Measurements from ENCODE around the gene IFIT1B. TPM values are rescaled to one million over a fixed set of nuclear protein-coding genes. Genes with fewer than 3 reads are reported as not detected.
"Not testable (repeated sequence)": the region's sequence is repeated elsewhere in the genome, so short reads cannot be mapped to it uniquely, and the experiment has no call there.

Gene IFIT1B, protein sequence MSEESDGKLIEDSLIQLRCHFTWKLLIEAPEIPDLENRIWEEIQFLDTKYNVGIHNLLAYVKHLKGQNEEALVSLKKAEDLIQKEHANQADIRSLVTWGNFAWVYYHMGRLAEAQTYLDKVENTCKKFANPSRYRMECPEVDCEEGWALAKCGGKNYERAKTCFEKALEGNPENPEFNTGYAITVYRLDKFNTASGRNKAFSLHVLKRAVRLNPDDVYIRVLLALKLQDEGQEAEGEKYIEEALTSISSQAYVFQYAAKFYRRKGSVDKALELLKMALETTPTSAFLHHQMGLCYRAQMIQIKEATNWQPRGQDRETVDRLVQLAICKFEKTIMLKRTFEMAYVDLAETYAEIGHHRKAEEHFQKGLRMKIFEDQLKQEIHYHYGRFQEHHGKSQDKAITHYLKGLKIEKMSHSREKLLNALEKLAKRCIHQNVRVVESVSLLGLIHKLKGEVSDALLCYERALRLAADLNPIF
- total RNA-seq = not detected

DNA sequence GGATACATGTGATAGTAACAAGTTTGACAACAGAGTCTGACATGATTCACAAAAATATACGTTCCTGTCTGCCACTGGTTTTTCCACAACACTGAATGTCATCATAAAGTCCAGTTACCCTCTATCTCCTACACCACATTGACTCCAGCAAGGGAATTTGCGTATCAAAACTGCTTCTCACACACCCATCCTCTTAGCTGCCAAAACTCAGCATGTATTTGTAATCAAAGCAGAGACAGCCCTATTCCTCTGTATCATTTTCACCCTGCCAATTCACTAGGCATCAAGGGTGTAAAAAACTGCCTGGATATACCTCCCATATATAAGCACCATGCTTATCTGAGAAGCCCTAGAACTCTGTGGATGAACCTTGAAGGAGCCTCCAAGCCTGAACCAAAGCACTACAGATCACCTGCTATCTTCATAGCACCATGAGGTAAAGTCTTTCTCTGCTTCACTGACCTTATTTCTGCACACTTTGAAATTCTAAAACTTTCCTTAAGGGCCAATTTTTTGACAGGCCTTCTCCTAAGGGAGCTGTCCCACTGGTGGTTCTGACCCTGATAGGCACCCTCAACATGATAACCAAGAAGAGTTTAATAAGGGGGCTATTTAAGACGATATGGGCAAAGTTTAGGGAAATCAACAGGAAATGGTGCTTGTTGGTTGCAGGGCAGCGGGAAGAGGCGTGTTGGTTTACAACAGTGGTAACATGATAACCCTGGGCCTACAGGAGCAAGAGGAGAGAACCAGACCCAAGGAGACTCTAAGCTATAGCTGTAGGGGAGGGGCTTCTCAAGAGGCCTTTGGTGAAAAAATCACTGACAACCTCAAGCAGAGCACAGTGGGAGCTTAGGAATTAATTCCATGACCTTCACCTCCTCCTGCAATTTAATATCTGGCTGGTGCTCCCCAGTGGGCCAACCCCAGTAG lies at the start of gene IFIT1B:
TSS of gene IFIT1B (plus strand) at position 352 of the 933 bp plus-strand sequence. CDS start at position 432, 80 bp downstream.
- no peak within 1 kb of the TSS for H3K4me3 Mint-ChIP-seq
- no peaks in the 10 kb centered on the region for H3K4me1 Mint-ChIP-seq
- ATAC-seq (replicated peaks) = no peak
- no peaks in the 10 kb centered on the region for H3K27me3 Mint-ChIP-seq
- no peaks in the 10 kb centered on the region for H3K9me3 Mint-ChIP-seq
- H3K36me3 Mint-ChIP-seq (ENCODE audit: low read depth) = no peaks in the 10 kb centered on the region
- no peak within 1 kb of the TSS for H3K27ac Mint-ChIP-seq

GRCh38 chr10:89329151-89329550 lies 48.7 kb upstream of the IFIT1B start:
- ATAC-seq (replicated peaks) = no peak
- H3K4me3 Mint-ChIP-seq = no peak overlapping the region
- peaks cover 27% of the 10 kb centered on the region for H3K4me1 Mint-ChIP-seq
- no peaks in the 10 kb centered on the region for H3K27me3 Mint-ChIP-seq
- H3K36me3 Mint-ChIP-seq (ENCODE audit: low read depth) = no peaks in the 10 kb centered on the region
- H3K27ac Mint-ChIP-seq = no peak overlapping the region
- H3K9me3 Mint-ChIP-seq = no peaks in the 10 kb centered on the region

GRCh38 chr10:89330014-89330413 lies 47.8 kb upstream of the IFIT1B start:
- H3K9me3 Mint-ChIP-seq; H3K27ac Mint-ChIP-seq; H3K36me3 Mint-ChIP-seq (ENCODE audit: low read depth); ATAC-seq (replicated peaks); H3K4me3 Mint-ChIP-seq; H3K27me3 Mint-ChIP-seq: not testable (repeated sequence)
- peaks cover 31% of the 10 kb centered on the region for H3K4me1 Mint-ChIP-seq

GRCh38 chr10:89330537-89331212 lies 47.2 kb upstream of the IFIT1B start:
- Mint-ChIP-seq H3K27me3 (no peaks in the 10 kb centered on the region), H3K27ac (no peak overlapping the region), H3K36me3 (ENCODE audit: low read depth) (no peaks in the 10 kb centered on the region)

DNA sequence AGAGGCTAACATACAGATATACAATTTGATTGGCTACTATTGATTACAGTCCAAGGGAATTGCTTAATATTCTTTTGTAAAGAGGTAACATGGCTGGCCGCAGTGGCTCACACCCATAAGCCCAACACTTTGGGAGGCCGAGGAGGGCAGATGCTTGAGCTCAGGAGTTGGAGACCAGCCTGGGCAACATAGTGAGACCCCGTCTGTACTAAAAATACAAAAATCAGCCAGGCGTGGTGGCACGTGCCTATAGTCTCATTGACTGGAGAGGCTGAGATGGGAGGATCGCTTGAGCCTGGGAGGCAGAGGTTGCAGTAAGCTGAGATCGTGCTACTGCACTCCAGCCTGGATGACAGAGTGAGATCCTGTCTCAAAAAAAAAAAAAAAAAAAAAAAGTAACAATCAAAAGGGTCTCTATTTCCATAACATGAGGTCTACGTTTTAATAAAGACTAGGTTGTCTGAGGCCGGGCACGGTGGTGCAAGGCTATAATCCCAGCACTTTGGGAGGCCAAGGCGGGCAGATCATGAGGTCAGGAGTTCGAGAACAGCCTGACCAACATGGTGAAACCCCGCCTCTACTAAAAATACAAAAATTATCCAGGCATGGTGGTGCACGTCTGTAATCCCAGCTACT lies 46.3 kb upstream of the IFIT1B start:
- ATAC-seq (replicated peaks); H3K36me3 Mint-ChIP-seq (ENCODE audit: low read depth); H3K27me3 Mint-ChIP-seq; H3K9me3 Mint-ChIP-seq: not testable (repeated sequence)
- Mint-ChIP-seq H3K4me1 (peaks cover 41% of the 10 kb centered on the region), H3K4me3 (peak overlapping the region; percentile 69), H3K27ac (peak overlapping the region; percentile 76)

More at GRCh38 chr10:89330537-89331212, 47.2 kb upstream of the IFIT1B start:
- Mint-ChIP-seq H3K4me3 (no peak overlapping the region), H3K9me3 (no peaks in the 10 kb centered on the region), H3K4me1 (peaks cover 35% of the 10 kb centered on the region)
- ATAC-seq (replicated peaks) = no peak

DNA sequence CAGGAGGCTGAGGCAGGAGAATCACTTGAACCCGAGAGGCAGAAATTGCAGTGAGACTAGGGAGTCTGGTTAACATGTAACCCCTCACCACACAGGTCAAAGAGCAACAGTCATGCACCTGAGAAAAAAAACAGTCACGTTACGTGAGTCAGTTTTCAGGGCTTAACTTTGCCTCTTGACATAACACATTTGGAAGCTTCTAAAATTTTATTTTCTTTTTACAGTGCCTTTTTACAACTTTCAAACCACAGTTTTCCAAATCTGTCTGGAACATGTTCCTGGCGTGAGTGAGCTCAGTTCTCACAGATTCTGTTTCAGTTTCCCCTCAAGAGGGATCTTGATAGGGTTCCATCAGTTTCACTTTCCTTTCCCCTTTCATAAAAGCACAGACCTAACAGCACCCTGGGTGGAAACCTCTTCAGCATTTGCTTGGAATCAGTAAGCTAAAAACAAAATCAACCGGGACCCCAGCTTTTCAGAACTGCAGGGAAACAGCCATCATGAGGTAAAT lies 45.7 kb upstream of the IFIT1B start:
- H3K4me1 Mint-ChIP-seq = peaks cover 41% of the 10 kb centered on the region
- ATAC-seq (replicated peaks) = peak; percentile 50
- H3K27me3 Mint-ChIP-seq = no peaks in the 10 kb centered on the region
- H3K27ac Mint-ChIP-seq = peak overlapping the region; percentile 76
- H3K9me3 Mint-ChIP-seq = no peaks in the 10 kb centered on the region
- H3K36me3 Mint-ChIP-seq (ENCODE audit: low read depth) = no peaks in the 10 kb centered on the region
- H3K4me3 Mint-ChIP-seq = peak overlapping the region; percentile 69

GRCh38 chr10:89335226-89335625 lies 42.6 kb upstream of the IFIT1B start:
- Mint-ChIP-seq H3K27me3 (no peaks in the 10 kb centered on the region), H3K36me3 (ENCODE audit: low read depth) (peaks cover 15% of the 10 kb centered on the region), H3K4me3 (no peak overlapping the region), H3K27ac (no peak overlapping the region), H3K9me3 (no peaks in the 10 kb centered on the region), H3K4me1 (peaks cover 35% of the 10 kb centered on the region)
- ATAC-seq (replicated peaks) = no peak

GRCh38 chr10:89336241-89336640 lies 41.6 kb upstream of the IFIT1B start:
- ATAC-seq (replicated peaks) = no peak
- Mint-ChIP-seq H3K4me3 (no peak overlapping the region), H3K4me1 (peaks cover 35% of the 10 kb centered on the region), H3K27ac (no peak overlapping the region), H3K27me3 (no peaks in the 10 kb centered on the region), H3K36me3 (ENCODE audit: low read depth) (peaks cover 15% of the 10 kb centered on the region), H3K9me3 (no peaks in the 10 kb centered on the region)

GRCh38 chr10:89337484-89337883 lies 40.4 kb upstream of the IFIT1B start:
- H3K9me3 Mint-ChIP-seq = no peaks in the 10 kb centered on the region
- H3K4me1 Mint-ChIP-seq = peaks cover 31% of the 10 kb centered on the region
- no peak overlapping the region for H3K27ac Mint-ChIP-seq
- peak; percentile 81 for ATAC-seq (replicated peaks)
- H3K4me3 Mint-ChIP-seq = no peak overlapping the region
- H3K36me3 Mint-ChIP-seq (ENCODE audit: low read depth) = peaks cover 15% of the 10 kb centered on the region
- no peaks in the 10 kb centered on the region for H3K27me3 Mint-ChIP-seq

- Mint-ChIP-seq H3K27me3 (no peaks in the 10 kb centered on the region), H3K9me3 (no peaks in the 10 kb centered on the region), H3K4me1 (peaks cover 24% of the 10 kb centered on the region), H3K4me3 (no peak overlapping the region), H3K27ac (no peak overlapping the region), H3K36me3 (ENCODE audit: low read depth) (peaks cover 15% of the 10 kb centered on the region)
- ATAC-seq (replicated peaks) = no peak
These were observed 39.1 kb upstream of the IFIT1B start for GRCh38 chr10:89338713-89339112.

DNA sequence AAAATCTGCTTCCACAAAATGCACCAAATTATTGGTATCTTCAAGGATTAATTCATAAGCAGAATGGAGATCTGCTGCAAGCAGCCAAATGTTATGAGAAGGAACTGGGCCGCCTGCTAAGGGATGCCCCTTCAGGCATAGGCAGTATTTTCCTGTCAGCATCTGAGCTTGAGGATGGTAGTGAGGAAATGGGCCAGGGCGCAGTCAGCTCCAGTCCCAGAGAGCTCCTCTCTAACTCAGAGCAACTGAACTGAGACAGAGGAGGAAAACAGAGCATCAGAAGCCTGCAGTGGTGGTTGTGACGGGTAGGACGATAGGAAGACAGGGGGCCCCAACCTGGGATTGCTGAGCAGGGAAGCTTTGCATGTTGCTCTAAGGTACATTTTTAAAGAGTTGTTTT lies 38.0 kb upstream of the IFIT1B start:
- Mint-ChIP-seq H3K4me3 (no peak overlapping the region), H3K27me3 (no peaks in the 10 kb centered on the region), H3K36me3 (ENCODE audit: low read depth) (peaks cover 15% of the 10 kb centered on the region), H3K4me1 (peaks cover 17% of the 10 kb centered on the region), H3K27ac (no peak overlapping the region), H3K9me3 (no peaks in the 10 kb centered on the region)
- ATAC-seq (replicated peaks) = no peak

- Mint-ChIP-seq H3K9me3 (no peaks in the 10 kb centered on the region), H3K27me3 (no peaks in the 10 kb centered on the region), H3K27ac (no peak overlapping the region), H3K4me3 (no peak overlapping the region), H3K4me1 (peaks cover 5% of the 10 kb centered on the region), H3K36me3 (ENCODE audit: low read depth) (peaks cover 15% of the 10 kb centered on the region)
- no peak for ATAC-seq (replicated peaks)
These were observed 36.2 kb upstream of the IFIT1B start for GRCh38 chr10:89341649-89342048.

- no peak overlapping the region for H3K4me3 Mint-ChIP-seq
- ATAC-seq (replicated peaks) = no peak
- H3K36me3 Mint-ChIP-seq (ENCODE audit: low read depth) = peaks cover 15% of the 10 kb centered on the region
- no peak overlapping the region for H3K27ac Mint-ChIP-seq
- no peaks in the 10 kb centered on the region for H3K9me3 Mint-ChIP-seq
- H3K4me1 Mint-ChIP-seq = peaks cover 5% of the 10 kb centered on the region
- H3K27me3 Mint-ChIP-seq = no peaks in the 10 kb centered on the region
These were observed 35.5 kb upstream of the IFIT1B start for GRCh38 chr10:89342206-89342958.

All from activated T-helper 17 cell treated with anti-CD3 and anti-CD28 coated beads, Interleukin-2, amount 50 U/mL, for 72 hours (primary cell).